WTC11 (cell line): ENCODE results near the gene ZPR1.
"Not testable (repeated sequence)": the region's sequence is repeated elsewhere in the genome, so short reads cannot be mapped to it uniquely, and the experiment has no call there.

Source experiments
- CBFB ChIP-seq: sonication (generic); formaldehyde crosslinking; IDR thresholded peaks from 2 replicates; pipeline ENCODE4 v1.8.1; 2022; ENCODE audit warnings: mild to moderate bottlenecking, low read depth, missing genetic modification reagents
- MXD4 ChIP-seq: fragments of 250-450 bp; sonication (Bioruptor Pico); IDR thresholded peaks from 2 replicates; pipeline ENCODE4 v1.8.0; 2021; ENCODE audit warnings: mild to moderate bottlenecking, moderate library complexity, borderline replicate concordance
- NR2C2 ChIP-seq: sonication (generic); formaldehyde crosslinking; IDR thresholded peaks from 2 replicates; pipeline ENCODE4 v1.8.0; 2022; ENCODE audit warnings: mild to moderate bottlenecking, missing genetic modification reagents

- not testable (repeated sequence) for TF ChIP-seq CBFB; NR2C2 (CRISPR knock-in tag); MXD4 (CRISPR knock-in tag)
These were observed 13.8 kb upstream of the ZPR1 start for GRCh38 chr11:116801662-116802061.
